ENCODE results near the gene CPEB4. TPM values are rescaled to one million over a fixed set of nuclear protein-coding genes. Genes with fewer than 3 reads are reported as not detected.

The CPEB4 gene
- total RNA-seq, 1 donor from 2014 or later, result 11.3 TPM

- no peak for DNase-seq (ENCODE audit: low read depth, low spot score)
- Mint-ChIP-seq H3K9me3 (no peaks in the 10 kb centered on the region), H3K27ac (ENCODE audit: unreplicated experiment) (no peak overlapping the region), H3K4me3 (no peak overlapping the region), H3K4me1 (no peaks in the 10 kb centered on the region), H3K27me3 (ENCODE audit: low read depth) (peaks cover 38% of the 10 kb centered on the region), H3K36me3 (ENCODE audit: low read depth) (no peaks in the 10 kb centered on the region)
- no peak for TF ChIP-seq CTCF (conservative IDR thresholded peaks at IDR 0.05)
Observed at GRCh38 chr5:174000076-174000475, 111.9 kb downstream of the CPEB4 start.

GRCh38 chr5:174003795-174004194, 115.6 kb downstream of the CPEB4 start:
- Mint-ChIP-seq H3K27ac (ENCODE audit: unreplicated experiment) (no peak overlapping the region), H3K36me3 (ENCODE audit: low read depth) (no peaks in the 10 kb centered on the region), H3K4me1 (no peaks in the 10 kb centered on the region), H3K27me3 (ENCODE audit: low read depth) (peaks cover 16% of the 10 kb centered on the region), H3K4me3 (no peak overlapping the region), H3K9me3 (no peaks in the 10 kb centered on the region)
- no peak for TF ChIP-seq CTCF (conservative IDR thresholded peaks at IDR 0.05)
- DNase-seq (ENCODE audit: low read depth, low spot score), result no peak

- no peaks in the 10 kb centered on the region for H3K36me3 Mint-ChIP-seq (ENCODE audit: low read depth)
- no peak overlapping the region for H3K27ac Mint-ChIP-seq (ENCODE audit: unreplicated experiment)
- H3K9me3 Mint-ChIP-seq, result no peaks in the 10 kb centered on the region
- peaks cover 2% of the 10 kb centered on the region for H3K27me3 Mint-ChIP-seq (ENCODE audit: low read depth)
- H3K4me3 Mint-ChIP-seq, result no peak overlapping the region
- TF ChIP-seq CTCF (conservative IDR thresholded peaks at IDR 0.05), result no peak
- no peak for DNase-seq (ENCODE audit: low read depth, low spot score)
- no peaks in the 10 kb centered on the region for H3K4me1 Mint-ChIP-seq
Observed at GRCh38 chr5:174008922-174009321, 120.8 kb downstream of the CPEB4 start.

- no peaks in the 10 kb centered on the region for H3K9me3 Mint-ChIP-seq
- H3K27me3 Mint-ChIP-seq (ENCODE audit: low read depth), result peaks cover 2% of the 10 kb centered on the region
- H3K4me1 Mint-ChIP-seq, result no peaks in the 10 kb centered on the region
- H3K36me3 Mint-ChIP-seq (ENCODE audit: low read depth), result no peaks in the 10 kb centered on the region
- no peak for DNase-seq (ENCODE audit: low read depth, low spot score)
- no peak for TF ChIP-seq CTCF (conservative IDR thresholded peaks at IDR 0.05)
- no peak overlapping the region for H3K4me3 Mint-ChIP-seq
- no peak overlapping the region for H3K27ac Mint-ChIP-seq (ENCODE audit: unreplicated experiment)
Observed at GRCh38 chr5:174010365-174010764, 122.2 kb downstream of the CPEB4 start.

- Mint-ChIP-seq H3K4me3 (no peak overlapping the region), H3K27me3 (ENCODE audit: low read depth) (peaks cover 2% of the 10 kb centered on the region), H3K4me1 (no peaks in the 10 kb centered on the region), H3K36me3 (ENCODE audit: low read depth) (no peaks in the 10 kb centered on the region), H3K9me3 (no peaks in the 10 kb centered on the region), H3K27ac (ENCODE audit: unreplicated experiment) (no peak overlapping the region)
- no peak for DNase-seq (ENCODE audit: low read depth, low spot score)
- TF ChIP-seq CTCF (conservative IDR thresholded peaks at IDR 0.05), result no peak
Observed at GRCh38 chr5:174011441-174011840, 123.3 kb downstream of the CPEB4 start.

Other genes with a start within 250 kb of the CPEB4 start
- not detected in 2 replicates for gene C5orf47, start 100.8 kb downstream of the CPEB4 start, total RNA-seq
- 3.1 and 4.0 TPM in 2 replicates for gene NSG2, start 157.4 kb downstream of the CPEB4 start, total RNA-seq